CD4-positive, alpha-beta T cell treated with Interleukin-15 for 1 hour (primary cell): Measurements from ENCODE around the gene ECE1.
"Not testable (repeated sequence)": the region's sequence is repeated elsewhere in the genome, so short reads cannot be mapped to it uniquely, and the experiment has no call there.

Experiments used
- DNase-seq: peaks from one replicate; pipeline ENCODE4 v3.0.0-alpha.2; 2020

Gene ECE1

GRCh38 chr1:21216835-21217811 is 73.1 kb downstream of the ECE1 start:
- DNase-seq = peak; percentile 63

- no peak for DNase-seq
Measured at GRCh38 chr1:21212126-21212525, 78.1 kb downstream of the ECE1 start.

- not testable (repeated sequence) for DNase-seq
Measured at GRCh38 chr1:21208137-21208700, 82.0 kb downstream of the ECE1 start.

- DNase-seq = no peak
Measured at GRCh38 chr1:21206117-21206516, 84.1 kb downstream of the ECE1 start.

GRCh38 chr1:21205416-21205815 is 84.8 kb downstream of the ECE1 start:
- no peak for DNase-seq

- no peak for DNase-seq
Measured at GRCh38 chr1:21201650-21202049, 88.6 kb downstream of the ECE1 start.

- not testable (repeated sequence) for DNase-seq
Measured at GRCh38 chr1:21201238-21201637, 89.0 kb downstream of the ECE1 start.

- DNase-seq = no peak
Measured at GRCh38 chr1:21200767-21201166, 89.5 kb downstream of the ECE1 start.

- DNase-seq = no peak
Measured at GRCh38 chr1:21198929-21199328, 91.3 kb downstream of the ECE1 start.

- no peak for DNase-seq
Measured at GRCh38 chr1:21192871-21193270, 97.4 kb downstream of the ECE1 start.

GRCh38 chr1:21192284-21192683 is 98.0 kb downstream of the ECE1 start:
- no peak for DNase-seq

- not testable (repeated sequence) for DNase-seq
Measured at GRCh38 chr1:21190771-21191170, 99.5 kb downstream of the ECE1 start.

GRCh38 chr1:21189906-21190500 is 100.3 kb downstream of the ECE1 start:
- no peak for DNase-seq

GRCh38 chr1:21189421-21189820 is 100.8 kb downstream of the ECE1 start:
- DNase-seq = no peak

- DNase-seq = no peak
Measured at GRCh38 chr1:21188235-21188634, 102.0 kb downstream of the ECE1 start.

- DNase-seq = no peak
Measured at GRCh38 chr1:21185221-21185731, 105.0 kb downstream of the ECE1 start.

- DNase-seq = no peak
Measured at GRCh38 chr1:21184276-21184675, 106.0 kb downstream of the ECE1 start.

- DNase-seq = no peak
Measured at GRCh38 chr1:21182181-21182731, 108.0 kb downstream of the ECE1 start.

- DNase-seq = not testable (repeated sequence)
Measured at GRCh38 chr1:21178271-21178670, 112.0 kb downstream of the ECE1 start.

GRCh38 chr1:21176586-21177555 is 113.4 kb downstream of the ECE1 start, which contains the start of gene EIF4G3:
EIF4G3 (minus strand) TSS chr1:21176897; CDS start chr1:21002742, 174,155 bp downstream.
- peak; percentile 97 for DNase-seq

GRCh38 chr1:21175670-21176581 is 114.3 kb downstream of the ECE1 start:
- peak; percentile 30 for DNase-seq
